ENCODE data around the gene ADARB1.

The ADARB1 gene

GRCh38 chr21:45055861-45056260 lies 18.5 kb upstream of the ADARB1 start:
- DNase-seq, result no peak

- no peak for DNase-seq
Measured at GRCh38 chr21:45056296-45056904, 18.0 kb upstream of the ADARB1 start.

DNA sequence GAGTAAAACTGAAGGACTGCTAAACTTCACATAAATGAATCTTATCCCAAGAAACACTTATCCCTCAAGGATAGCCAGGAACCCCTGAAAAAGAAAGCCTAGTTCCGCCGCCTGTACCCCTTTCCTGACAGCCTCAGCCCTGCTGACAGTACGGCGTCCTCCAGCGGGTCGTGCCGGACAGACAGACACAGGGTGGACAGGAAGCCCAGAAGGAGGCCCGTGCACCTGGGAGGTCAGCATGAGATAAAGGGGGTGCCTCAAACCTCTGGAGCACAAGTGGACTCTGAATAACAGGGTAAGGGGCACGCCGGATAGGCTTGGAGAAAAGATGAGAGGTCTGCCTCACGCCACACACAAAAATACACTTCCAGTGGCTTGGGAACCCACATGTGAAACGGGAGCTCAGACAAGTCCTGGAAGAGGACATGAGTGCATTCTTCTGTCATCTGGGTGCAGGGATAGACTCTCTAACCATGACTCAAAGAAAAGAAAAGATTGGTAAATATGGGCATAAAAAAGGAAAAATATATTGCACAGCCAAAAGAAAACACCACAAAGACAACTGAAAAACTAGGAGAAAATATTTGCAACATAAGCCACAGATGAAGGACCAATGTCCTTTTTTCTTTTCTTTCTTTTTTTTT lies 17.3 kb upstream of the ADARB1 start:
- no peak for DNase-seq

DNA sequence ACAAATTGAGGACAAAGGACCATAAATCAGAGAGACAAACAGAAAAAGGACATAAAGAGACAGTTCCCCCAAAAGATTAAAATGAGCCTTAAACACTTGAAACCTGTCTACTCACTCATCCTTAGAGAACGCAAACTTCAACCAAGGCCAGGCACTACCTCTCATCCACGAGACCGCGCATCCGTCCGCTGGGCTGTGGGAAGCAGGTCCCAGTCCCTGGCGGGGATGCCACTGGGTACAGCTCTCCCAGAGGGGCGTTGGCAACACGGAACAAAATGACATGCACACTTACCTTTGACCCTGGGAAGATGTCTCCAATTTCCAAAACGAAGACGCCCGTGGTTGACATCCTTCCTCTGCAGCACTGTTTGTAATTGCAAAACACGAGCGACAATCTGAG lies 16.5 kb upstream of the ADARB1 start:
- DNase-seq, result no peak

- no peak for DNase-seq
Measured at GRCh38 chr21:45059121-45059520, 15.3 kb upstream of the ADARB1 start.

- no peak for DNase-seq
Measured at GRCh38 chr21:45060089-45060488, 14.3 kb upstream of the ADARB1 start.

DNA sequence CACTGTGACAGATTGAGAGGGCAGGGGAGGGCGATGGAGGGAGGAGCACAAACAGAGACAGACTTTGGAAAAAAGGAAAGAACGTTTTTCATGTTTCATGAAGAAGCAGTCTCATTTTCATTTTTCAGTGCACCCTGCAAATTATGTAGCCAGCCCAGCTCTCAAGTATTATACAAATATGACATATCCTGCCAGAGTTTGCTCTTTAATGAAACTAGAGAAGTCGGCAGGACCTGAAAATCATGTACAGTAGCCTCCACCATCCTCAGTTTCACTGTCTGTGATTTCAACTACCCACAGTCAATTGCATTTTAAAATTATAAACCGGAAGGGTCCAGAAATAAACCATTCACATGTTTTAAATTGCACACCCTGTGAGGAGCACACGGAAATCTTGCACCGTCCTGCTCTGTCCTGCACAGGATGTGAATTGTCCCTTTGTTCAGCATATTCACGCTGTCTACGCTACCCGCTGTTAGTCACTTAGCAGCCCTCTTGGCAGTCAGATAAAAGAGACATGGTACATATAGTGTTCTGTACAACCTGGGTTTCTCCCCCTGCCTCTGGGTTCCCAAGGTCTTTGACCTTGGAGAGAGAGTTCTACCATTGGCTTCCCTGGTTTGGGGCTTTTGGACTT lies 13.6 kb upstream of the ADARB1 start:
- DNase-seq, result no peak

DNA sequence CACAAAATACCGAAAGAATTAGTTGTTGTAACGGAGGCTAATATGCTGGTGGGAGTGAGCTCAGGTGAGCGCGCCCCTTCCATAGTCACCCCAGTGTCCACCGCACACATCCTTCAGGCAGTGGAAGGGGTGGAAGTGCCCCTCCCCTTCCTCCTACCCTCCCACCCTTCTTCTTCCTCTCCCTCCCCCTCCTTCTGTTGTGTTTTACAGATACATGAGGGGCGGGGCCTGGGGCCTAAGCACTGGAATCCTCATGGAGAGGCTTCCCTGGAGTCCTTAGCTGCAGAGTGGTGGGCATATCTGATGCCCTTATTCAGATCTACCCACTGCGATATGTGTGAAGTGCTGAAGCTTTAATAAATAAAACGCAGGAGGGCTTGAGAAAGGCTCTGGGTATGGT lies 10.3 kb upstream of the ADARB1 start:
- no peak for DNase-seq

- DNase-seq, result no peak
Measured at GRCh38 chr21:45064618-45065399, 9.6 kb upstream of the ADARB1 start.

DNA sequence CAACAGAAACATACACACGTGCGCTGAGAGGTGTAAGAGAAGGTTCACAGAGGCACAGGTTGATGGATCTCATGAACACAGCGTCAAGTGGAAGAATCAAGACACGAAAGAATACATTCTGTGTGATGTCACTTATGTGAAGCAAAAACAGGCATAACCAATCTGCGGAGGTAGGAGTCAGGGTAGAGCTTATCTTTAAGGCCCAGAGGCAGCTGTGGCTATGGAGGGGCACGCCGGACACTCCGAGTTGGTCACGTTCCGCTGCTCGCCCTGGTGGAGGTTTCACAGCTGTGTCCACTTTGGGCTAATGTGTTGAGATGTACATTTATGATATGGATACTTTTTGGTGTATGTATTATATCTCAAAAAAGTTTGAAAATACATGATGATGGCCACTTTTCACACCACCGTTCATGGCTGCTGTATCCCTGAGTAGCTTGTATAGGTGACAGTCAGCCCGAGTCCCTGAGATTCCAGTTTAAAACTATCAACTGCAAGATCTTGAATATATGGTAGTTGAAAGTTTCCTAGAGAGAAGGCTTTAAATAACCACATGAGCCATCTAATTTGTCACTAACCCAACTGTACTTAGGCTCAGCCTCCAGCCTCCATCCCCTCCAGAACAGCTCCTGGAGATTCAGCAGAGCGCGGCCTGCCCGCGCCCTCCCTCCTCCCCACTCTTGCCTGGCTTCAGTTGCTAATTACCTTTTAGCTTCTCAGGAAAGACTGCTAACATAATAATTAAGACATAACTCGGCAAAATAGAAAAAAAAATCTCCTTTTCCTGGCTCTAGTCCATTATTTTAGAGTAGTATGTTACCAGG lies 6.7 kb upstream of the ADARB1 start:
- no peak for DNase-seq

- no peak for DNase-seq
Measured at GRCh38 chr21:45069085-45069484, 5.3 kb upstream of the ADARB1 start.

- DNase-seq, result peak; percentile 42
Measured at GRCh38 chr21:45069711-45070110, 4.7 kb upstream of the ADARB1 start.

- DNase-seq, result no peak
Measured at GRCh38 chr21:45071078-45071873, 3.1 kb upstream of the ADARB1 start.

GRCh38 chr21:45071874-45072737 lies 2.3 kb upstream of the ADARB1 start:
- no peak for DNase-seq

DNA sequence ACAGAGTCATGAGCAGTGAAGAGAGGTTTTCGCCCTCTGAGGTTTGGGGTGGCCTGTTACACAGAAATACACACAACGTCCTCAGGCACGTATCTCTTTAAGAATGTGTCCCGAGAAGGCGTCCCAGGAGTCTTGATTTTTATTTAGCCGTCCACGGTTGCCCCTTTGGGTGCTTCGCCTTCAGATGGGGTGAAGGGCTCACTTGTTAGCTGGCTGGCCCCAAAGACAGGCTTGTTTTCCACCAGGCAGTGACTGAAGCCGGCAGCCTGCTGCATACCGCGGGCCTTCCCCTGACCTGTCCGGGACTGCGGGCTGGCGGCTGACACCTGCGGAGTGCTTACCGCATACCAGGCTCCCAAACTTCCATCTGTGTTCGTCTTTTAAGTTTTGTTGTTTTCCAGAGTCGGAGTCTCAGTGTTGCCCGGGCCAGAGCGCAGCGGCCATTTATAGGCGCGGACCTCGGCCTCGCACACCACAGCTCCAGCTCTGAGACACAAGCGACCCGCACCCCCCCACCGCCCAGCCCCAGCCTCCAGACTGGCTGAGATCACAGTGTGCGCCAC lies 1.6 kb upstream of the ADARB1 start:
- no peak for DNase-seq

DNA sequence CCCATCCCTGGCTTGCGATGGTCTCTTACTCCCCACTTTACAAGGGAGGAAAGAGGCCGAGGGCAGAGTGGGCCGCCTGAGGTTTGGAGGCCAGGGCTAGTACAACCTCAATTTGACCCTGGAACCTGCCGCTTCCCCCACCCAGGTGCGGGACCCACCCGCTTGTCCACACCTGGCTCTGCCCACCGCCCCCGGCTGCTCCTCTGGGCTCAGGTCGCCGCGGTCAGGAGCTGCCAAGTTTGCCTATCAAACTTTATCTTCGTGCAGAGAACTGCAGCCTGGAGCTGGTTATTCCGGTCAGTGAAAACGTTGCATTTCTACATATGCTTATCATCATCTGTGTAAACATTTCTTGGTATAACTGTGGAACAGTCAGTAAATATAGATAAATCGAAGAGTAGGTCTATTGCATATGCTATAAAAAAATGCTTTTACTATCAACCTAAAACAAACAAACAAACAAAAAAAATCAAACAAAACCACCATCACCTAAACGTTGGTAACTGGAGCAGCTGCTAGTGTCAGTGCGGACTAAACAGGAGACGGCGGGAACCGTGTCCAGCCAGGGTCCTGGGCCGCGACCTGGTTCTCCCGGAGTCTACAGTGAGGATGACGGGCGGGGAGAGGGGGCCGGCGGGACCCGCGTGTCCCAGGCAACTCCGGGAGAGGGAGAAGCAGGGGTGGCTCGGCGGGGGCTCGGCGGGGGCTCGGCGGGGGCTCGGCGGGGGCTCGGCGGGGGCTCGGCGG lies 906 bp upstream of the ADARB1 start:
- peak; percentile 67 for DNase-seq

GRCh38 chr21:45074818-45075595 lies 627 bp downstream of the ADARB1 start:
- DNase-seq, result peak; percentile 75

- DNase-seq, result no peak
Measured at GRCh38 chr21:45075596-45076244, 1.3 kb downstream of the ADARB1 start.
